GM19193 (cell line): ENCODE data around the gene SAP30L.

ENCODE experiments used
- POLR2A ChIP-seq: IDR thresholded peaks from 4 replicates; pipeline ENCODE4 v1.6.1; 2011; ENCODE audit not compliant: insufficient read depth, insufficient read length; ENCODE audit errors: extremely low read depth

SAP30L gene

DNA sequence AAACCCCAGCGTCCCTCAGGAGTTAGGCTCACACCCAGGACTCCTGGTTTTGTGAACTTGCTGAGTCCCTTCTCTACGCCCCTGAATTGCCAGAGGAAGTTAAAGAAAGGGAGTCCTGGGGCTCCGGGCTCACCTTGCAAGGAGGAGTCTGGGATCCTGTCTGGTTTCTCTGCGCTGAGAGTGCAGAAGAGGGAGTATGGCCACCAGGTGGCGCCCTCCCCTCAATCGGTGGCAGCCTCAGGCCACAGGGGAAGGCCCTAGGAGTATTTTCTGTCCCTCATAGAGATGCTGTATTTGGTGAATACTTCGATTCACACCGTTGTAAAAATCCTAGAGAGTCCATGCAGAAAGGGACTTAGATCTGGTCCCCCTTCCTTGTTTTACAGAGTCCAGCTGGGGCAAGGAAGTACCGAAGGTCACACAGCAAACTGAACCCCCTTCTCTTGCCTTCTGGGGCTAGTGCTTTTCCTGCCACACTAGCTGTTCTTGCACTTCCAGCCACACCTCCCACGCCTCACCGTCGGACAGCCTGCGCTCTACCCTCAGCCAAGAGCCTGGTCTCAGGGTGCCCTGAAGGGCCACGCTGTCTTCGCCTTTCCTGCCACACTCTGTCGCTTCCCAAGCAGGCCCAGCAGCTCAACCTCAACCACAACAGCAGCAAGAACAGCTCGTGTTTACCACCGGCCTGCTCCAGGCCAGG, 22.0 kb downstream of the SAP30L start:
- no peak for TF ChIP-seq POLR2A

DNA sequence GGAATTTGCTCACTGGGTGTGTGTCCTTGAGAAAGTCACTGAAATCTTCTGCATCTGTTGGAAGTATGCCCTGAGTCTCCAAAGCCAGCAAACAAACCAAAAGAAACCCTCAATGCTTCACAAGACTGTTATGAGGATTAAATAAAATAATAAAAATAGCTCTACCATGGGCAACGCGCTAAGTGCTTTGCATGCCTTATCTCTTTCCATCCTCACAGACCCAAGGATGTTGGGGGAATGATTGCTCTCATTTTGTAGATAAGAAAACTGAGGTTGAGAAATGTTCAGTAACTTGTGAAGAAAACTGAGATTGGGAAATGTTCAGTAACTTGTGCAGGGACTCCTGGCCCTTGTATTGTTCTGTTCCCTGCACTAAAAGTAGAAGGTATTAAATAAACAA, 24.3 kb downstream of the SAP30L start:
- no peak for TF ChIP-seq POLR2A

DNA sequence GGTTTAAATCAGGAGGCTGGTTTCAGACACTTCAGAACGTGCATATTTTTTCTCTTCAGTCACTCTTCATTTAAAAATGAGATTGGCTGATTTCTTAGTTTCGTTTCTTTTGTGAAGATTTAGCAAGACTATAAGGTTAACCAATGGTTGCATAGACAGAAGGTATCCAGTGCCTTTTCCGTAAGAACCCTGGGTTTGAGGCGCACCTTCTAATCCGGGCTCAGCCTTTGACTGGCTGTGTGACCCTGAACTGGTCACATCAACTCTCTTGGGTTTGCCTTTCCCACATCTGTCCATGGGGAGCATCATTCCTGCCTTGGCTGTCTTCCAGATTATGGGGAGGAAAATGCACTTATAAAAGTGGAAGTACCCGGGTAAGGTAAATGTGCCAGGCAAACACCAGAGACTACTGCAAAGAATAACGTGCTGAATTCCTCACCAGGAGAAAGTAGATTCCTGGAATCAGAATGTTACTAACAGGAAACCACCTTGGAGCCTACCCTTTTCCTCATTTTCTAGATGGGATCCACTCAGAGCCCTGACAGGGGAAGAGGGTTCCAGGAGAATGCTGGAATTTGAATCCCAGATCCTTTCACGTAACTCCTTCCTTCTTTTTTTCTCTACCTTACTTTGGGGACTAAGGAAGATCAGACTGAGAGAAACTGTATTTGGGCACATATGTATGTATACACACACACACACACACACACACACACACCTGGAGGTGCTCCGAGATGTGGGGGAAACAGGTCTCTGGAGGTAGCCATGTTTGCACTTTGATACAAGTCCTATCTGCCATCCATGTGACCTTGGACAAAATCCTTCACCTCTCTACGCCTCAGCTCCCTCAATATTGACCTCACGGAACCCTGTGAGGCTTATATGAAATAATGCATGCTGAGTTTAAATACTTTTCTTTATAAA, 25.4 kb downstream of the SAP30L start:
- no peak for TF ChIP-seq POLR2A

DNA sequence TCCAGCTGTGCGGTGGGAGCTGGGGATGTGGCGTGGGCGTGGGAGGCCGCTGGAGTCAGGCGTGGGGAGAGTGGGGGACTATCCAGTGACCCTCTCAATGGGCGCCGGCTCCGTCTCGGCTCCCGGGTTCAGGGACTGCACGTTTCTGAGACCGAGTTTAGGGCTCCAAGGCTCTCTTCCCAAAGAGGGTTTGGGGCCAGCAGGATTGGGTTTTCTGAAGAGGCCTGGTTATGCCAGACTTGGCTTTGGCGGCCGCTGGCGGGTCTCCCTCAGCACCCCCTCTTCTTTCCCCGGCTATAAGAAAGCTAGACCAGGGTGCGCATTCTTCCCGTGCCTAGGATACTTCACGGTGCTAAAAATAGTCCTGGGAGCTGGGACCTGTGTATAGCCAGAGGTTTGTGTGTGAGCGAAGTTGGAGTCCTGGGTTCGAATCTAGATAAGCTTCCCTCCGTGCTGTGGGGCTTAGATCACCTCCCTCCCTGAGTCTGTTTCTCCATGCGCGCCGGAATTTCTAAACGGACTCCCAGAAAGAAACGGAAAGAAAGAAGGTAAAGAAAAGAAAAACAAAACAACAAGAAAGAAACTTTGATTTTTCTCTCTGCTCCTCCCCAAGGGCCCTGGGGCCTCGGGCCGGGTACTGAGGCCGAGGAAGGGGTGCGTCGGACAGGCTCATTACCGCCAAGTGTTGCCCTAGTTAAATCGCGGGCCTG, 27.2 kb downstream of the SAP30L start:
- TF ChIP-seq POLR2A, result no peak

DNA sequence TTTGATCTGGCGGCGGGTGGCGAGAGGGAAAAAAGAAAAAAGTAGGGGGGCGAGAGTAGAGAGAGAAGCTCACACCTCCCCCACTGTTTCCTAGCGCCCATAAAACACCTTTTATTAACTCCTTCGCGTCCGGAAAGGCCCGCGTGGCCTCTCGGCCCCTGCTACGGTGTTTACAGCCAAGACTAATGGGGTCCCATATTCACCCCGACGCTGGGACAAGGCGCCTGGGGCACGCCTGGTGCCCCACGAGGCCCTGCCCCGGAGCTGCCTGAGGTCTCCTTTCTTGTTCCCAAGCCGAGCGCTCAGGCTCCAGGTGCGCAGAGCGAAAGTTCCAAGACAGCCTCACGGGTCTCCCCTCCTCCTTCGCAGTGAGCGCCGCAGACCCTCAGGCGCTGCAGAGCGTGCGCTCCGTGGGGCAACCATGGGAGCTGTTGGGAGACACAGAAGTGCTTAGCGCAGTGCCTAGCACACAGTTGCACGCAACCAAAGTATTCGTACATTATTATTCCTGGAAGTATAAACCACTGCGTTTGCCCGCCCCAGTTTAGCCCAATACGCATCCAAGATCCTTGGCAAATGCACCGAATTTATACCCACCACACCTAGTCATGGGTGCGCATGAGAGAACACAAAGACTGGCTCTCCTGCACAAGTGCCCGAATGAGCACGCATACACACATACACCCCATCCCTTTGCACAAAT, 27.9 kb downstream of the SAP30L start:
- TF ChIP-seq POLR2A, result no peak

DNA sequence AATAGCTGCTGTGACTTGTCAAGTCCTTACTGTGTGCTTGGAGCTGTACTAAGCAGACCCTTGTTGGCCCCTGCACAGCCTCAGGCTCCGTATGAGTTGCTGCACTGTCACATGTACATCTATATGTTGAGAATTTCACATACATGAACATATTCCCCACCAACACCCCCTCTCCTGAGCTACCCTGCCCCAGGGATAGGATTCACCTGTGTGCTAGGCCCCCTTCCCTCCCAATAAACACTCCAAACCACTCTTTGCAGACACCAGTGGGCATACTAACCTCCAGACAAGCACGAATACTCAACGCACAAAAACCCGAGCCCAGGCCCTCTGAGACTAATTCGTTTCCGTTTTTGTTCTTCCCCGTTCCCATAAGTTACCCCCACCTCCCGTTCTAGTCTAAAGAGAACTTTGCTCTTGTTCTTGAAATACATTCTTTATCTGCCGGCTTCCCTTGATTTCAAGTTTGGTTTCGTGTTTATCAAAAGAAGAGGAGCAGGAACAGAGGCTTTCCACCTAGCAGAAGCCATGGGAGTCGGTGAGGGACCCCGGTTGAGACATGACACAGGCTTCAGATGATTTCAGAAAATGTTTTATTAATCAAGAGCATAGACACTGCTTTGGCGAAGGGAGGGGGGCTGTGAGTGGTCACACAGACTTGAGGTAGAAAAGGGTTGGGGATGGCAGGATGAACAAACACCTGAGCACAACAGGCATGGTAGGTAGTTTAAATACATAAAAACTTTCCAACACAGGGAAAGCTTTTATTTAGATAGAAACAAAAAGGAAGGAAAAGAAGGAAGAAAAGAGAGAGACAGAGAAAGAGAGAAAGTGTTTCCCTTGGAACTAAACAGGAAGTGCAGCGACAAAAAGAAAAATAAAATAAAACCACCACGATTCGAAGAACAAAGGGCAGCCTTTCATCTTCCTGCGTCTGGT, 28.9 kb downstream of the SAP30L start:
- TF ChIP-seq POLR2A, result no peak

DNA sequence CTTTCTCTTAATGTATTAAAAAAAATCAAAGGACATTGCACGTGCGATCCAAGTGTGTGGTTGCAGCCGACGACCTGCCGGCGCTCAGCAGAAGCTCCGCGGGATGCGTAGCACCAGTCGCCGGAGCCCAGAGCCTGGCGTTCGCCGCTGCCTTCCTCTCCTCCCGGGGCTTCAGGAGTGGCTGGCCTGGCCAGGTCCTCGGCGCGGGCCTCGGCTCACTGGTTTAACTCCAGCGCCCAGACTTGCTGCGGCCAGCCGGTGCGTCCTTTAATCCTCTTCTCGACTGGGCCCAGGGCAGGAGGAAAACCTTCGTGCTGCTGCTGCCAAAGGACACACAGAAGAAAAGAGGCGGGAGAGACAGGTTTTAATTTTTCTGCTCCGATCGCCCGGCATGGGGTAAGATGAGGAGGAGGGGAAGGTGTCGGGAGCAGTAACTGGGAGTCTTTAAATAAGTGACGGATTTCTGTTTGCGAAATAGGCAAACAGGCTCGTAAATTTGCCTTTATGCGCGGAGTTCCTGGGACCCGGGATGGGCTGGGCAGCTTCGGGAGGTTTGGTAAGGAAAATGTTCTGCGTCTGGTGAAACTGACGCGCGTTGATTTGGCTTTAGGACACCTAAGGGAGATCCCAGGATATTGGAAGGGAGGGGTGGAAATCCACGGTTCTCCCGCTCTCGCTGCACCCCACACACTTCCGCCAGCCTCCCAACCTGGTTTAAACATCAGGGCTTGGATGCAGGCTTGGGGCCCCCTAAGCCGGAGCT, 30.0 kb downstream of the SAP30L start:
- TF ChIP-seq POLR2A, result no peak

DNA sequence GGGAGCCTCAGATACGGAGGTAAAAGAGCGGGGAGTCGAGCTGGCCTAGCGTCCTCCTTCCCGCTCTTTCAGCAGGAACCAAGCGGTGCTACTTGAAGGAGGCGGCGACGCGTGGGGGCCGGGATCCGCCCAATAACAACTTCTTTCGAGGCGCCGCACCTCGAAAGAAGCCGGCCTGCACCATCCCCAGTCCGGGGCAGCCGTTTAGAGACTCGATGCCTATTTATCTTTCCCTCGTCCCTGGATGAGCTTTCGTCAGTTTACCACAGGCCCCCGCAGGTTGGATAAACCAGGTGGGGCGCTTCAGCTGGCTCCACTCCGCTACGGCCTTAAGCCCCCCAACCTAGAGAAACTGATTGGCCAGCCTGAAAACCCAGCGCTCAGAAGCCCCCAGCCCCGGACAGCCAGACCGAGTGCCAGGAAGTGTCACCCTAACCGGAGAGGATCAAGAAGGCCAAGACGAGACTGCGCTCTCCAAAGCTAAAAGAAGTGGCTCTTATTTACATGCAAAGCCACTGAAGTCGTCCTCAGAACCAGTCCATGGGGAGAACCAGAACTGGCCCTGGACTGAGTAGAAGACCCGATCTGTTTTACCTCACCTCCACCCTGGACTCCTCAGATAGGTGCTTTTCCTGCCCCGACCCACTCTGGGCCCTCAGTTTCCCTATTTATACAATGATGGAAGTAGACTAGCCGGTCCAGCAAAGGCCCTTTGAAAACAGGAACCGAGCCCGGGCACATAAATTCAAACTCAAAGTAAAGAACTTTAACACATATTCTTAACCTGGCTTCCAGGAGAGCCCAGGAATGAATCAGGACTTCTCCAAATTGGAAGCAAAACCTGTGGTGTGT, 30.8 kb downstream of the SAP30L start:
- TF ChIP-seq POLR2A, result no peak

DNA sequence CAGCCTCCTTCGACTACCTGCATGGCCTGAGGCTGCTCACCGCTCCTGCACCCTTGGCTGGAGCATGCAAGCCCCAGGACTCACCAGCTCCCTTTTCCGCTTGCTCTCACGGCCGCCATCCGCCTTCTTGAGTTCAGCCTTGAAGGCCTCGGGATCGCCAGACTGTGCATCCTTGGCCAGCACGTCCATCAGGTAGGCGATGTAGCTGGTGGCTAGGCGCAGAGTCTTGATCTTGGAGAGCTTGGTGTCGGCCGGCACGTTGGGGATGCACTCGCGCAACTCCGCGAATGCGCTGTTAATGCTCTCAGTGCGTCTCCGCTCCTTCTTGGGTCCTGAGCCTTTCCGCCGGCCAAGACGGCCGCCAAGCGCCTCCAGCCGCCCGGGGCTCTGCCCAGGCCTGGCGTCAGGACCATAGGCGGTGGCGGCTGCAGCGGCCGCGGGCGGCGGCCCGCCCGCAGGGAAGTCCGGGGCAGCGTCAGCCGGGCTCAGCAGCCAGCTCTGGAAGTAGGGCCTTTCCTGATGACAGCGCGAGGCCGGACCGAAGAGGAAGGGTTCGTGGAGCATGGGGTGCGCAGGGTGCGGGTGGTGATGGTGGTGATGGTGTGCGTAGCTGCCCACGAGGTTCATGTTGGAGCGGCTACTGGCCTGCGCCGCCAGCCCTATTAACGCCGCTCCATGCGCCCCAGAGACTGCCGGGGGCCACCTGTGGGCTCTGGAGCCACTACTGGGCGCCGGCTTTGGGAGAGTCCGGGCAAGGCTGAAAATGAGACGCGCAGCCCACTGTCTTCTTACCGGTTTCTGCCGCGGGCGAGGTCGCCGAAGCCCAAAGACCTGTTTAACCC, 31.8 kb downstream of the SAP30L start:
- TF ChIP-seq POLR2A, result no peak

DNA sequence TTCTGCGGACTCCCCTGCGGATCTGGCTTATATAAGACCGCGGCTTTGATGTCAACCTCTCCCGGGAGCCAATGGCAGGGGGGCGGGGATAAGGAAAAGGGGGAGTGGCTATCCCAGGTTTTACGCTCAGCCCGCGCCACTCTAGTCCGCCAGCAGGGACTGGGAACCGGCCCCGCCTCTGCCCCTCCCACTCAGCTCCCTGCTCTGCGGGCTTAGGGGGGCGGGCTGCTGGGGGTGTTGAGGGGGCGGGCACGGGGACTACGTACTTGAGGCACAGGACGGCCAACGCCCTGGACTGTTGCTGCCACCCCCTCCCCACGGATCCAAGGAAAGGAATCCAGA, 32.4 kb downstream of the SAP30L start, which contains the start of gene HAND1:
TSS of gene HAND1 (minus strand) at position 4 of the 342 bp plus-strand sequence. CDS start 219 bp downstream, outside the sequence.
- no peak for TF ChIP-seq POLR2A

DNA sequence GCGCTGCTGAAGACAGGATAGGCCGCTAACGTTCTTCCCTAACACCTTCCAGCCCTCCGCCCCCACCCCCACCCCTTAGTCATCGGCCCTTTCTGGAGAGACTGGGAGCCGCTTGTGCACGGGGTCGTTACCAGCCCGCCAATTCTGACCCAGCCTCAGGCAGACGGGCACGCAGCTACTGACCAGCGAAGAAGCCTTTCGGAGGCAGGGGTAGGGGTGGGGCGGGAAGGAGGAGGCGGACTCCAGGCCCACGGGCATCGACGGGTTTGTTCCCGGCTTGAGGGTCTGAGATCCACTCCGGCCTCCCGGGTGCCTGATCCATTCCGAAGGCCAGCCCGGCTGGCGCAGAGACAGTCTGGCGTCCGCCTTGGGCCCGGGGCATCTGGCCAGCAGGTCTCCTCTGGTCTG, 33.0 kb downstream of the SAP30L start:
- no peak for TF ChIP-seq POLR2A
